ENCODE results near the gene KAT6B.

DNA sequence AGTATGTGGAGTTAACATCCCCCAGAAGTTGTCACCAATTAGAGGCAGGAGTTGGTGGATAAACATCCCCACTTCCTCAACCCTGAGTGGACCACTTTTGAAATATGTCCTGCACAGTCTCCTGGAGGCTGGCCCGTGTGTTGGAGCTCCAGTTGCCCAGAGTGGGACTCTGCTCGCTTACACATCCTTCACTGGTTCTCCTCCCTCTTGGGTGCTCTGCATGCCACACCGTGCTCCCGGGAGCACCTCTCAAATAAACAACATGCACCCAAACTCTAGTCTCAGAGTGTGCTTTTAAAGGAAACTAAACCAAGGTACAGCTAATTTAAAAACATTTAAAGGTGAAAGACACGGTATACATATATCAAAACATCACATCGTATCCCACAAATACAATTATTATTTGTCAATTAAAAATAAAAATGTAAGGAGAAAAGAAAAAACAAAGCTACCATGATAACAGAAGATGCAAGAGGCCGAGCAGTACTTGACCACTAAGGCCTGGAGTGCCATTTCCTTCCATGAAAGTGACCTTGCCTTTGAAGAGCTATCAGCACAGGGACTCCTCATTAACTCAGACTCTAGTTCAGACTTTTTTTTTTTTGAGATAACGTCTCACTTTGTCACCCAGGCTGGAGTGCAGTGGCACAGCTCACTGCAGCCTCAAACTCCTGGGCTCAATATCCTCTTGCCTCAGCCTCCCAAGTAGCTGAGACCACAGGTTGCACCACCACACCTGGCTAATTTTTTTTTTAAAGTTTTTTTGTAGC is 237.2 kb downstream of the KAT6B start:
- no peak for TF ChIP-seq POLR2AphosphoS5 (IDR thresholded peaks at IDR 0.05; ENCODE audit: low read depth, low read length)
- no peak for TF ChIP-seq SIN3A (IDR thresholded peaks at IDR 0.05; ENCODE audit: borderline replicate concordance, insufficient read depth, low read length)
- no peak for TF ChIP-seq TAF1 (IDR thresholded peaks at IDR 0.05; ENCODE audit: borderline replicate concordance, insufficient read depth, low read length)
